Measurements from ENCODE around the gene KRTAP9-3. TPM values are rescaled to one million over a fixed set of nuclear protein-coding genes. Genes with fewer than 3 reads are reported as not detected.
"Not testable (repeated sequence)": the region's sequence is repeated elsewhere in the genome, so short reads cannot be mapped to it uniquely, and the experiment has no call there.

Gene KRTAP9-3
- total RNA-seq, 4 donors from 2014 or later, result 29.0 to 178 (median 61.4) TPM; not detected in 1

- Histone ChIP-seq H3K27ac (no peak overlapping the region), H3K4me3 (no peak overlapping the region), H3K27me3 (peaks cover 11% of the 10 kb centered on the region), H3K36me3 (no peaks in the 10 kb centered on the region), H3K9me3 (no peaks in the 10 kb centered on the region), H3K4me1 (no peaks in the 10 kb centered on the region)
- TF ChIP-seq POLR2AphosphoS5 (IDR thresholded peaks at IDR 0.05), result no peak
- TF ChIP-seq EP300 (IDR thresholded peaks at IDR 0.05), result no peak
- TF ChIP-seq CTCF (IDR thresholded peaks at IDR 0.05), result no peak
- TF ChIP-seq POLR2A (IDR thresholded peaks at IDR 0.05), result no peak
- no peak for DNase-seq (ENCODE audit: low spot score in 2 of 2)
- WGBS, result 93% methylated on average over 1 of the region's 1 CpG
Observed at GRCh38 chr17:41251261-41251660, 19.0 kb downstream of the KRTAP9-3 start.

GRCh38 chr17:41254861-41255260 is 22.6 kb downstream of the KRTAP9-3 start:
- Histone ChIP-seq H3K27ac (no peak overlapping the region), H3K4me3 (no peak overlapping the region), H3K9me3 (no peaks in the 10 kb centered on the region), H3K36me3 (no peaks in the 10 kb centered on the region), H3K27me3 (peaks cover 18% of the 10 kb centered on the region), H3K4me1 (no peaks in the 10 kb centered on the region)
- DNase-seq (ENCODE audit: low spot score in 2 of 2), result no peak
- no peak for TF ChIP-seq CTCF (IDR thresholded peaks at IDR 0.05)
- TF ChIP-seq EP300 (IDR thresholded peaks at IDR 0.05), result no peak
- no peak for TF ChIP-seq POLR2A (IDR thresholded peaks at IDR 0.05)
- TF ChIP-seq POLR2AphosphoS5 (IDR thresholded peaks at IDR 0.05), result no peak
- 41% methylated on average over 1 of the region's 1 CpG for WGBS

- WGBS, result 90% methylated on average over 4 of the region's 5 CpGs
- not testable (repeated sequence) for H3K36me3 ChIP-seq; H3K9me3 ChIP-seq; DNase-seq (ENCODE audit: low spot score in 2 of 2); H3K4me1 ChIP-seq; H3K27ac ChIP-seq; H3K4me3 ChIP-seq
- H3K27me3 ChIP-seq, result peaks cover 15% of the 10 kb centered on the region
Observed at GRCh38 chr17:41255381-41256290, 23.4 kb downstream of the KRTAP9-3 start, which contains the start of gene KRTAP9-9. Gene KRTAP9-9, plus strand, starts transcription at chr17:41255384.

GRCh38 chr17:41256291-41256685 is 24.0 kb downstream of the KRTAP9-3 start:
- H3K4me3 ChIP-seq, result no peak overlapping the region
- H3K27ac ChIP-seq, result no peak overlapping the region
- H3K9me3 ChIP-seq, result no peaks in the 10 kb centered on the region
- no peaks in the 10 kb centered on the region for H3K4me1 ChIP-seq
- 93% methylated on average over 1 of the region's 1 CpG for WGBS
- no peaks in the 10 kb centered on the region for H3K36me3 ChIP-seq
- TF ChIP-seq EP300 (IDR thresholded peaks at IDR 0.05), result no peak
- peaks cover 15% of the 10 kb centered on the region for H3K27me3 ChIP-seq
- no peak for DNase-seq (ENCODE audit: low spot score in 2 of 2)

GRCh38 chr17:41258406-41258805 is 26.2 kb downstream of the KRTAP9-3 start:
- Histone ChIP-seq H3K9me3 (no peaks in the 10 kb centered on the region), H3K4me3 (no peak overlapping the region), H3K36me3 (no peaks in the 10 kb centered on the region), H3K27ac (no peak overlapping the region), H3K27me3 (peaks cover 22% of the 10 kb centered on the region), H3K4me1 (no peaks in the 10 kb centered on the region)
- TF ChIP-seq CTCF (IDR thresholded peaks at IDR 0.05) (no peak), EP300 (IDR thresholded peaks at IDR 0.05) (no peak), POLR2AphosphoS5 (IDR thresholded peaks at IDR 0.05) (no peak), POLR2A (IDR thresholded peaks at IDR 0.05) (no peak)
- no peak for DNase-seq (ENCODE audit: low spot score in 2 of 2)

- no peak for DNase-seq (ENCODE audit: low spot score in 2 of 2)
- 89% methylated on average over 2 of the region's 2 CpGs for WGBS
- Histone ChIP-seq H3K27ac (no peak overlapping the region), H3K9me3 (no peaks in the 10 kb centered on the region), H3K4me3 (no peak overlapping the region), H3K36me3 (no peaks in the 10 kb centered on the region), H3K4me1 (no peaks in the 10 kb centered on the region), H3K27me3 (peaks cover 22% of the 10 kb centered on the region)
- no peak for TF ChIP-seq CTCF (IDR thresholded peaks at IDR 0.05)
- TF ChIP-seq EP300 (IDR thresholded peaks at IDR 0.05), result no peak
Observed at GRCh38 chr17:41263212-41263611, 31.0 kb downstream of the KRTAP9-3 start.

Data from suprapubic skin (tissue), 4 donors.